Keratinocyte (primary cell): ENCODE data around the gene CD72. TPM values are rescaled to one million over a fixed set of nuclear protein-coding genes. Genes with fewer than 3 reads are reported as not detected.

Experiments used
- DNase-seq: peaks from one replicate; pipeline ENCODE4 v3.0.0-alpha.2; 2011; ENCODE audit warnings: low read depth, missing footprints, low spot score
- FAIRE-seq: peaks from 2 replicates; lab custom pipeline; 2011; peaks lifted over from hg19 to GRCh38; lab: Jason Lieb, UNC
- H2AFZ ChIP-seq: 2 replicates; pipeline ENCODE4 v1.6.0; 2012; ENCODE audit warnings: low read length, control low read depth, inconsistent platforms; ENCODE audit not compliant: control insufficient read depth
- H3K27ac ChIP-seq: 2 replicates; pipeline ENCODE4 v1.5.1; 2011; ENCODE audit warnings: low read length; ENCODE audit not compliant: control insufficient read depth, insufficient read depth
- H3K27me3 ChIP-seq: 3 replicates; pipeline ENCODE4 v1.6.0; 2011; ENCODE audit warnings: low read length; ENCODE audit not compliant: control insufficient read depth, insufficient read depth; ENCODE audit errors: extremely low read depth
- H3K36me3 ChIP-seq, 2 experiments: 2 replicates in 1 of 2; 3 replicates in 1 of 2; pipeline ENCODE4 v1.5.1; 2011; ENCODE audit warnings: low read length in 2 of 2, mild to moderate bottlenecking in 1 of 2; ENCODE audit not compliant: control insufficient read depth in 2 of 2, insufficient read depth in 2 of 2; ENCODE audit errors: extremely low read depth in 1 of 2
- H3K4me1 ChIP-seq: 3 replicates; pipeline ENCODE4 v1.5.1; 2011; ENCODE audit warnings: low read length; ENCODE audit not compliant: control insufficient read depth, insufficient read depth; ENCODE audit errors: extremely low read depth
- H3K4me2 ChIP-seq: 3 replicates; pipeline ENCODE4 v1.6.0; 2011; ENCODE audit warnings: low read depth, low read length; ENCODE audit not compliant: control insufficient read depth, insufficient read depth; ENCODE audit errors: extremely low read depth
- H3K4me3 ChIP-seq, 3 experiments: fragments of 200-600 bp in 1 of 3; sonication (generic) in 1 of 3; 2 replicates in 2 of 3; 3 replicates in 1 of 3; pipeline ENCODE4 v1.5.1; 2011 to 2016; ENCODE audit warnings: low read length in 3 of 3, mild to moderate bottlenecking in 3 of 3, control low read depth in 2 of 3, inconsistent platforms in 1 of 3, low read depth in 1 of 3, mixed read lengths in 1 of 3, mixed run types in 1 of 3, moderate library complexity in 1 of 3; ENCODE audit not compliant: control insufficient read depth in 2 of 3, insufficient read depth in 2 of 3; ENCODE audit errors: extremely low read depth in 1 of 3
- H3K79me2 ChIP-seq: 2 replicates; pipeline ENCODE4 v1.6.0; 2012; ENCODE audit warnings: low read length; ENCODE audit not compliant: control insufficient read depth, insufficient read depth
- H3K9ac ChIP-seq: 3 replicates; pipeline ENCODE4 v1.6.0; 2011; ENCODE audit warnings: low read length; ENCODE audit not compliant: control insufficient read depth, insufficient read depth; ENCODE audit errors: extremely low read depth
- H3K9me1 ChIP-seq: 3 replicates; pipeline ENCODE4 v1.6.0; 2011; ENCODE audit warnings: low read length; ENCODE audit not compliant: control insufficient read depth, insufficient read depth; ENCODE audit errors: extremely low read depth
- H3K9me3 ChIP-seq: 2 replicates; pipeline ENCODE4 v1.5.1; 2012; ENCODE audit warnings: low read depth, low read length; ENCODE audit not compliant: control insufficient read depth
- H4K20me1 ChIP-seq: 3 replicates; pipeline ENCODE4 v1.6.0; 2011; ENCODE audit warnings: low read length; ENCODE audit not compliant: control insufficient read depth, insufficient read depth; ENCODE audit errors: extremely low read depth
- EZH2 ChIP-seq: IDR thresholded peaks from one replicate; pipeline ENCODE4 v1.6.1; 2012; ENCODE audit warnings: inconsistent platforms, mild to moderate bottlenecking, low read length, moderate library complexity
- dilution Hi-C: fragments of 300-500 bp; cut with MboI; formaldehyde crosslinking; loops from one replicate; pipeline ENCODE4 v1.7.0; 2020; ENCODE audit warnings: low sequenced_read_pairs; ENCODE audit not compliant: extremely low pct_ligation_motif_present
- polyA plus RNA-seq, 5 experiments: library from polyadenylated mRNA; depleted of rRNA in 3 of 5; stranded (reverse) in 3 of 5; stranded (forward) in 1 of 5; unstranded in 1 of 5; fragments of >200 nt; gene quantifications; 1 replicate in 1 of 5; 2 replicates in 3 of 5; 3 replicates in 1 of 5; pipeline versions ENCODE4 v1.2.1 to v1.2.3, GENCODE V29; 2011 to 2012; ENCODE audit warnings: missing spikeins in 2 of 5, low read depth in 1 of 5, low replicate concordance in 1 of 5
- TF ChIP-seq, protein P1 (sequence below), 3 experiments: IDR thresholded peaks in 1 of 3; conservative IDR thresholded peaks in 1 of 3; optimal IDR thresholded peaks in 1 of 3; 2 replicates in 2 of 3; 3 replicates in 1 of 3; pipeline versions ENCODE3 to v1.5.1; 2011; ENCODE audit warnings: low read length in 3 of 3, mild to moderate bottlenecking in 3 of 3, moderate library complexity in 2 of 3, control low read depth in 1 of 3, inconsistent platforms in 1 of 3; ENCODE audit not compliant: insufficient read depth in 2 of 3; ENCODE audit errors: extremely low read depth in 1 of 3

Gene CD72
- polyA plus RNA-seq, 1 donor (not counting 4 experiments of a cell fraction or from before 2014, with no cell fraction given): 0.66 TPM

DNA sequence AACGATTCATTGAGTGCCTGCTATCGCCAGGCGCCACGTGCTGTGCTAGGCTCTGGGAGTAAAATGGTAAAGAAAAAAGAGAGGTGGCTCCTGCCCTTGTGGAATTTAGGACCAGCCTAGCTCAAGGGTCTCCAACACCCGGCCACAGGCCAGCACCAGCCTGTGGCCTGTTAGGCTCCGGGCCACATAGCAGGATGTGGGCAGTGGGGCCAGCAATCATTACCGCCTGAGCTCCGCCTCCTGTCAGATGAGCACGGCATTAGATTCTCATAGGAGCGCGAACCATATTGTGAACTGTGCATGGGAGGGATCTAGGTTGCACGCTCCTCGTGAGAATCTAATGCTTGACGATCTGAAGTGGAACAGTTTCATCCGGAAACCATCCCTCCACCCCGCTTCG, 38.1 kb upstream of the CD72 start:
- Histone ChIP-seq H3K9ac (no peak overlapping the region), H3K4me1 (peaks cover 13% of the 10 kb centered on the region), H3K27me3 (peaks cover 3% of the 10 kb centered on the region), H2AFZ (no peak overlapping the region), H3K36me3 (peaks cover 0 to 1% of the 10 kb centered on the region in 2 experiments), H3K4me2 (no peak overlapping the region), H3K9me1 (no peaks in the 10 kb centered on the region), H3K79me2 (peaks cover 2% of the 10 kb centered on the region), H3K9me3 (no peaks in the 10 kb centered on the region), H4K20me1 (no peaks in the 10 kb centered on the region), H3K27ac (no peak overlapping the region), H3K4me3 (no peak overlapping the region)
- TF ChIP-seq, protein P1, sequence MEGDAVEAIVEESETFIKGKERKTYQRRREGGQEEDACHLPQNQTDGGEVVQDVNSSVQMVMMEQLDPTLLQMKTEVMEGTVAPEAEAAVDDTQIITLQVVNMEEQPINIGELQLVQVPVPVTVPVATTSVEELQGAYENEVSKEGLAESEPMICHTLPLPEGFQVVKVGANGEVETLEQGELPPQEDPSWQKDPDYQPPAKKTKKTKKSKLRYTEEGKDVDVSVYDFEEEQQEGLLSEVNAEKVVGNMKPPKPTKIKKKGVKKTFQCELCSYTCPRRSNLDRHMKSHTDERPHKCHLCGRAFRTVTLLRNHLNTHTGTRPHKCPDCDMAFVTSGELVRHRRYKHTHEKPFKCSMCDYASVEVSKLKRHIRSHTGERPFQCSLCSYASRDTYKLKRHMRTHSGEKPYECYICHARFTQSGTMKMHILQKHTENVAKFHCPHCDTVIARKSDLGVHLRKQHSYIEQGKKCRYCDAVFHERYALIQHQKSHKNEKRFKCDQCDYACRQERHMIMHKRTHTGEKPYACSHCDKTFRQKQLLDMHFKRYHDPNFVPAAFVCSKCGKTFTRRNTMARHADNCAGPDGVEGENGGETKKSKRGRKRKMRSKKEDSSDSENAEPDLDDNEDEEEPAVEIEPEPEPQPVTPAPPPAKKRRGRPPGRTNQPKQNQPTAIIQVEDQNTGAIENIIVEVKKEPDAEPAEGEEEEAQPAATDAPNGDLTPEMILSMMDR (optimal IDR thresholded peaks at IDR 0.05 in 1 of 3, IDR thresholded peaks at IDR 0.05 in 1 of 3, conservative IDR thresholded peaks at IDR 0.05 in 1 of 3; ENCODE audit: extremely low read depth in 1 of 3, insufficient read depth in 2 of 3, low read length in 3 of 3): no peak
- TF ChIP-seq EZH2: no peak
- no peak for DNase-seq
- no peak for FAIRE-seq
- dilution Hi-C loops: no loop called here

DNA sequence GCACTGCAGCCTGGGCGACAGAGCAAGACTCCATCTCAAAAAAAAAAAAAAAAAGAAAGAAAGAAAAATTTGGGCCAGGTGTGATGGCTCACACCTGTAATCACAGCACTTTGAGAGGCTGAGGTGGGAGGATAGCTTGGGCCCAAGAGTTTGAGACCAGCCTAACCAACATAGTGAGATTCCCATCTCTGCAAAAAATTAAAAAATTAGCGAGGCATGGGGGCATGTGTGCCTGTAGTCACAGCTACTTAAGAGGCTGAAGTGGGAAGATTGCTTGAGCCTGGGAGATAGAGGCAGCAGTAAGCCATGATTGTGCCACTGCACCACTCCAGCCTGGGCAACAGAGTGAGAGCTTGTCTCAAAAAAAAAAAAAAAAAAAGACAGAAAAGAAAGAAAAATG, 35.4 kb upstream of the CD72 start:
- FAIRE-seq (no peak), DNase-seq (no peak)
- Histone ChIP-seq H3K36me3 (no peaks in the 10 kb centered on the region), H3K27me3 (peaks cover 3% of the 10 kb centered on the region), H3K4me2 (no peak overlapping the region), H3K9ac (no peak overlapping the region), H3K9me1 (no peaks in the 10 kb centered on the region), H3K79me2 (no peaks in the 10 kb centered on the region), H3K9me3 (no peaks in the 10 kb centered on the region), H2AFZ (no peak overlapping the region), H3K4me3 (no peak overlapping the region), H3K4me1 (peaks cover 10% of the 10 kb centered on the region), H3K27ac (no peak overlapping the region), H4K20me1 (no peaks in the 10 kb centered on the region)
- dilution Hi-C loops: no loop called here
- no peak for TF ChIP-seq EZH2
- TF ChIP-seq, protein P1 (optimal IDR thresholded peaks at IDR 0.05 in 1 of 3, IDR thresholded peaks at IDR 0.05 in 1 of 3, conservative IDR thresholded peaks at IDR 0.05 in 1 of 3; ENCODE audit: extremely low read depth in 1 of 3, insufficient read depth in 2 of 3, low read length in 3 of 3): no peak
